CD14-positive monocyte (primary cell): Measurements from ENCODE around the gene CCDC136. TPM values are rescaled to one million over a fixed set of nuclear protein-coding genes. Genes with fewer than 3 reads are reported as not detected.

ENCODE experiments used
- DNase-seq, 3 donors: peaks; one replicate each; pipeline ENCODE4 v3.0.0-alpha.2; 2011 to 2022
- H2AFZ ChIP-seq: 2 replicates; pipeline ENCODE4 v1.6.0; 2012; ENCODE audit warnings: mild to moderate bottlenecking, low read depth, low read length, inconsistent platforms; ENCODE audit not compliant: insufficient read depth, poor library complexity, severe bottlenecking
- H3K27ac ChIP-seq, 2 donors: 1 replicate in 1 of 2; 2 replicates in 1 of 2; pipeline ENCODE4 v1.5.1; 2012 to 2013; ENCODE audit warnings: low read length in 2 of 2, control low read depth in 1 of 2, inconsistent platforms in 1 of 2, low read depth in 1 of 2, mild to moderate bottlenecking in 1 of 2
- H3K27me3 ChIP-seq, 2 donors: one replicate each; pipeline versions ENCODE4 v1.6.0 to v1.6.1; 2011 to 2013; ENCODE audit warnings: low read length in 2 of 2; ENCODE audit not compliant: control insufficient read depth in 2 of 2, insufficient read depth in 2 of 2
- H3K36me3 ChIP-seq, 2 donors: replicated peaks in 1 of 2; 1 replicate in 1 of 2; 2 replicates in 1 of 2; pipeline versions ENCODE4 v1.5.1 to v1.6.1; 2012 to 2013; ENCODE audit warnings: low read length in 2 of 2, control low read depth in 1 of 2, inconsistent platforms in 1 of 2, mild to moderate bottlenecking in 1 of 2; ENCODE audit not compliant: insufficient read depth in 2 of 2, control insufficient read depth in 1 of 2
- H3K4me1 ChIP-seq, 2 donors: 1 replicate in 1 of 2; 2 replicates in 1 of 2; pipeline versions ENCODE4 v1.5.1 to v1.6.1; 2012 to 2013; ENCODE audit warnings: low read length in 2 of 2, control low read depth in 1 of 2, inconsistent platforms in 1 of 2, mild to moderate bottlenecking in 1 of 2, moderate library complexity in 1 of 2; ENCODE audit not compliant: insufficient read depth in 2 of 2, control insufficient read depth in 1 of 2
- H3K4me2 ChIP-seq: replicated peaks from 2 replicates; pipeline ENCODE3; 2012; ENCODE audit warnings: low read length, moderate library complexity, mild to moderate bottlenecking; ENCODE audit not compliant: poor library complexity, severe bottlenecking; ENCODE audit errors: extremely low read depth
- H3K4me3 ChIP-seq, 3 experiments: fragments of 200-600 bp in 1 of 3; sonication (generic) in 1 of 3; replicated peaks in 1 of 3; 1 replicate in 2 of 3; 2 replicates in 1 of 3; pipeline ENCODE4 v1.5.1; 2011 to 2013; ENCODE audit warnings: low read length in 3 of 3, mild to moderate bottlenecking in 3 of 3, control low read depth in 2 of 3, low read depth in 2 of 3, inconsistent platforms in 1 of 3, moderate library complexity in 1 of 3
- H3K79me2 ChIP-seq: 2 replicates; pipeline ENCODE4 v1.6.0; 2012; ENCODE audit warnings: mild to moderate bottlenecking, control low read depth, inconsistent platforms, low read length, moderate library complexity; ENCODE audit not compliant: insufficient read depth
- H3K9ac ChIP-seq: 2 replicates; pipeline ENCODE4 v1.6.0; 2017; ENCODE audit warnings: low read length, mild to moderate bottlenecking; ENCODE audit not compliant: insufficient read depth, poor library complexity, severe bottlenecking
- H3K9me3 ChIP-seq, 2 donors: replicated peaks in 1 of 2; 1 replicate in 1 of 2; 2 replicates in 1 of 2; pipeline versions ENCODE4 v1.5.1 to v1.6.1; 2012 to 2013; ENCODE audit warnings: low read length in 2 of 2, control low read depth in 1 of 2; ENCODE audit not compliant: control insufficient read depth in 1 of 2, insufficient read depth in 1 of 2
- H4K20me1 ChIP-seq: 2 replicates; pipeline ENCODE4 v1.6.0; 2012; ENCODE audit warnings: mild to moderate bottlenecking, low read length, control low read depth, moderate library complexity; ENCODE audit not compliant: insufficient read depth
- H3K27ac Mint-ChIP-seq, 7 donors: one replicate each; pipeline ENCODE4 v1.8.0; 2020; ENCODE audit warnings: mild to moderate bottlenecking in 7 of 7, mixed read lengths in 7 of 7, moderate library complexity in 6 of 7, inconsistent platforms in 2 of 7
- H3K27me3 Mint-ChIP-seq, 3 donors: one replicate each; pipeline ENCODE4 v1.8.0; 2021 to 2022; ENCODE audit warnings: low read depth in 3 of 3, mild to moderate bottlenecking in 3 of 3, mixed read lengths in 3 of 3, moderate library complexity in 3 of 3, inconsistent platforms in 1 of 3
- H3K36me3 Mint-ChIP-seq, 2 donors: one replicate each; pipeline ENCODE4 v1.8.0; 2020; ENCODE audit warnings: mixed read lengths in 2 of 2, inconsistent platforms in 1 of 2, mild to moderate bottlenecking in 1 of 2
- H3K4me1 Mint-ChIP-seq: one replicate; pipeline ENCODE4 v1.8.0; 2020; ENCODE audit warnings: mild to moderate bottlenecking, mixed read lengths
- H3K4me3 Mint-ChIP-seq, 2 donors: one replicate each; pipeline ENCODE4 v1.8.0; 2020; ENCODE audit warnings: mild to moderate bottlenecking in 2 of 2, mixed read lengths in 2 of 2, moderate library complexity in 1 of 2
- H3K9me3 Mint-ChIP-seq, 7 donors: one replicate each; pipeline ENCODE4 v1.8.0; 2020 to 2022; ENCODE audit warnings: mixed read lengths in 7 of 7, mild to moderate bottlenecking in 6 of 7, moderate library complexity in 6 of 7, inconsistent platforms in 2 of 7
- WGBS: methylation state at CpG from one replicate; pipeline ENCODE4 v1.1.5; 2013; ENCODE audit warnings: missing lambda C conversion rate; ENCODE audit not compliant: insufficient coverage; 5-methylcytosine and 5-hydroxymethylcytosine counted together
- intact Hi-C, 2 donors: fragments of 100-400 bp; cut with micrococcal nuclease; formaldehyde crosslinking; loops; one replicate each; pipeline versions ENCODE4 v1.15.0 to v1.15.1; 2023
- polyA plus RNA-seq, 3 donors: library from polyadenylated mRNA; depleted of rRNA in 1 of 3; unstranded in 2 of 3; stranded (reverse) in 1 of 3; fragments of 300-500 nt in 2 of 3; fragments of >200 nt in 1 of 3; fragmentation: Illumina TruSeq in 2 of 3; gene quantifications; 1 replicate in 2 of 3; 2 replicates in 1 of 3; pipeline ENCODE4 v1.2.3, GENCODE V29; 2012 to 2021
- TF ChIP-seq, protein P1 (sequence below): fragments of 200-600 bp; IDR thresholded peaks from one replicate; pipeline ENCODE4 v1.8.0; 2022; ENCODE audit warnings: antibody characterized with exemption, mild to moderate bottlenecking

CCDC136 gene
- polyA plus RNA-seq, 3 donors: 0.26 to 2.6 TPM; not detected in 1

GRCh38 chr7:128755819-128756476 is 35.8 kb upstream of the CCDC136 start:
- Histone ChIP-seq H3K9ac (no peak overlapping the region), H3K4me2 (no peak overlapping the region), H3K4me1 (no peaks in the 10 kb centered on the region), H3K36me3 (peaks cover 74 to 100% of the 10 kb centered on the region in 2 donors), H3K27ac (no peak overlapping the region), H3K79me2 (peaks cover 6% of the 10 kb centered on the region), H2AFZ (no peak overlapping the region), H3K4me3 (no peak overlapping the region), H3K27me3 (no peaks in the 10 kb centered on the region), H4K20me1 (no peaks in the 10 kb centered on the region), H3K9me3 (no peaks in the 10 kb centered on the region)
- Mint-ChIP-seq H3K4me1 (no peaks in the 10 kb centered on the region), H3K36me3 (peaks cover 60 to 78% of the 10 kb centered on the region in 2 donors), H3K4me3 (no peak overlapping the region), H3K9me3 (no peaks in the 10 kb centered on the region), H3K27me3 (no peaks in the 10 kb centered on the region), H3K27ac (no peak overlapping the region)
- TF ChIP-seq, protein P1, sequence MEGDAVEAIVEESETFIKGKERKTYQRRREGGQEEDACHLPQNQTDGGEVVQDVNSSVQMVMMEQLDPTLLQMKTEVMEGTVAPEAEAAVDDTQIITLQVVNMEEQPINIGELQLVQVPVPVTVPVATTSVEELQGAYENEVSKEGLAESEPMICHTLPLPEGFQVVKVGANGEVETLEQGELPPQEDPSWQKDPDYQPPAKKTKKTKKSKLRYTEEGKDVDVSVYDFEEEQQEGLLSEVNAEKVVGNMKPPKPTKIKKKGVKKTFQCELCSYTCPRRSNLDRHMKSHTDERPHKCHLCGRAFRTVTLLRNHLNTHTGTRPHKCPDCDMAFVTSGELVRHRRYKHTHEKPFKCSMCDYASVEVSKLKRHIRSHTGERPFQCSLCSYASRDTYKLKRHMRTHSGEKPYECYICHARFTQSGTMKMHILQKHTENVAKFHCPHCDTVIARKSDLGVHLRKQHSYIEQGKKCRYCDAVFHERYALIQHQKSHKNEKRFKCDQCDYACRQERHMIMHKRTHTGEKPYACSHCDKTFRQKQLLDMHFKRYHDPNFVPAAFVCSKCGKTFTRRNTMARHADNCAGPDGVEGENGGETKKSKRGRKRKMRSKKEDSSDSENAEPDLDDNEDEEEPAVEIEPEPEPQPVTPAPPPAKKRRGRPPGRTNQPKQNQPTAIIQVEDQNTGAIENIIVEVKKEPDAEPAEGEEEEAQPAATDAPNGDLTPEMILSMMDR: no peak
- 93% methylated on average over 2 of the region's 5 CpGs for WGBS
- no peak for DNase-seq
- intact Hi-C loops: no loop called here

- H3K9me3 ChIP-seq: no peaks in the 10 kb centered on the region
- TF ChIP-seq, protein P1: no peak
- DNase-seq: no peak
- H4K20me1 ChIP-seq: no peaks in the 10 kb centered on the region
- H2AFZ ChIP-seq: no peak overlapping the region
- H3K79me2 ChIP-seq: no peaks in the 10 kb centered on the region
- Mint-ChIP-seq H3K27me3 (no peaks in the 10 kb centered on the region), H3K9me3 (no peaks in the 10 kb centered on the region), H3K4me1 (no peaks in the 10 kb centered on the region), H3K4me3 (no peak overlapping the region), H3K27ac (no peak overlapping the region), H3K36me3 (peaks cover 69 to 85% of the 10 kb centered on the region in 2 donors)
- no peak overlapping the region for H3K9ac ChIP-seq
- WGBS: no CpG with 5 or more reads among the region's 2 CpGs
- no peaks in the 10 kb centered on the region for H3K4me1 ChIP-seq
- intact Hi-C loops: no loop called here
- H3K4me3 ChIP-seq: no peak overlapping the region
- H3K36me3 ChIP-seq: peaks cover 76 to 100% of the 10 kb centered on the region in 2 donors
- no peak overlapping the region for H3K4me2 ChIP-seq
- H3K27me3 ChIP-seq: no peaks in the 10 kb centered on the region
- H3K27ac ChIP-seq: no peak overlapping the region
Measured at GRCh38 chr7:128757203-128757602, 34.6 kb upstream of the CCDC136 start.
